Gastrocnemius medialis (tissue), 4 donors: ENCODE results near the gene ATP10D. TPM values are rescaled to one million over a fixed set of nuclear protein-coding genes. Genes with fewer than 3 reads are reported as not detected.

Experiments used
- ATAC-seq, 2 donors: fragments of 150-250 bp; one replicate each; pipeline ENCODE4 v1.9.1; 2016
- DNase-seq, 2 donors: peaks; one replicate each; pipeline ENCODE4 v3.0.0-alpha.2; 2019
- H3K27ac ChIP-seq, 4 donors: fragments of 200-600 bp; sonication (generic); 1 replicate in 1 of 4; 2 replicates in 3 of 4; pipeline ENCODE4 v1.5.1; 2016 to 2018; ENCODE audit warnings: mild to moderate bottlenecking in 2 of 4, moderate library complexity in 1 of 4
- H3K27me3 ChIP-seq, 3 donors: fragments of 200-600 bp; sonication (generic) in 2 of 3; 1 replicate in 1 of 3; 2 replicates in 2 of 3; pipeline versions ENCODE4 v1.5.1 to v1.6.0; 2016 to 2019; ENCODE audit warnings: mild to moderate bottlenecking in 1 of 3, moderate library complexity in 1 of 3
- H3K36me3 ChIP-seq, 2 donors: fragments of 200-600 bp; sonication (generic) in 1 of 2; one replicate each; pipeline ENCODE4 v1.5.1; 2017 to 2018
- H3K4me1 ChIP-seq, 2 donors: fragments of 200-600 bp; sonication (generic) in 1 of 2; one replicate each; pipeline ENCODE4 v1.5.1; 2016 to 2017; ENCODE audit warnings: mild to moderate bottlenecking in 2 of 2
- H3K4me3 ChIP-seq, 4 donors: fragments of 200-600 bp; sonication (generic) in 3 of 4; 1 replicate in 1 of 4; 2 replicates in 3 of 4; pipeline ENCODE4 v1.5.1; 2016 to 2019; ENCODE audit warnings: mild to moderate bottlenecking in 2 of 4
- H3K9me3 ChIP-seq, 3 donors: fragments of 200-600 bp; sonication (generic) in 2 of 3; 1 replicate in 1 of 3; 2 replicates in 2 of 3; pipeline ENCODE4 v1.5.1; 2016 to 2019
- CTCF ChIP-seq, 5 experiments: fragments of 450-650 bp in 3 of 5; fragments of 200-600 bp in 2 of 5; sonication (generic) in 2 of 5; IDR thresholded peaks in 4 of 5; conservative IDR thresholded peaks in 1 of 5; 1 replicate in 4 of 5; 2 replicates in 1 of 5; pipeline ENCODE4 v1.5.1; 2016 to 2019; ENCODE audit warnings: antibody characterized with exemption in 5 of 5, mild to moderate bottlenecking in 3 of 5, moderate library complexity in 3 of 5
- POLR2A ChIP-seq, 2 donors: fragments of 450-650 bp; IDR thresholded peaks; one replicate each; pipeline ENCODE4 v1.6.1; 2017; ENCODE audit warnings: antibody characterized with exemption in 2 of 2, mild to moderate bottlenecking in 2 of 2, moderate library complexity in 2 of 2
- in situ Hi-C, 4 donors: fragments of 200-750 bp; cut with MboI; loops; one replicate each; pipeline versions ENCODE4 v1.15.0 to v1.8.0; 2017; ENCODE audit warnings: low sequenced_read_pairs in 4 of 4
- intact Hi-C: fragments of 100-400 bp; cut with DNase I; formaldehyde crosslinking; loops from one replicate; pipeline ENCODE4 v1.15.1; 2023; ENCODE audit warnings: low total_unique reads
- total RNA-seq, 4 donors: library from RNA; depleted of rRNA; stranded (reverse); fragments of >200 nt; gene quantifications; one replicate each; pipeline versions ENCODE4 v1.1.0 to v1.2.3, GENCODE V29; 2016

The ATP10D gene
- total RNA-seq, 4 donors from 2014 or later, result 1.5 to 3.2 (median 2.8) TPM

DNA sequence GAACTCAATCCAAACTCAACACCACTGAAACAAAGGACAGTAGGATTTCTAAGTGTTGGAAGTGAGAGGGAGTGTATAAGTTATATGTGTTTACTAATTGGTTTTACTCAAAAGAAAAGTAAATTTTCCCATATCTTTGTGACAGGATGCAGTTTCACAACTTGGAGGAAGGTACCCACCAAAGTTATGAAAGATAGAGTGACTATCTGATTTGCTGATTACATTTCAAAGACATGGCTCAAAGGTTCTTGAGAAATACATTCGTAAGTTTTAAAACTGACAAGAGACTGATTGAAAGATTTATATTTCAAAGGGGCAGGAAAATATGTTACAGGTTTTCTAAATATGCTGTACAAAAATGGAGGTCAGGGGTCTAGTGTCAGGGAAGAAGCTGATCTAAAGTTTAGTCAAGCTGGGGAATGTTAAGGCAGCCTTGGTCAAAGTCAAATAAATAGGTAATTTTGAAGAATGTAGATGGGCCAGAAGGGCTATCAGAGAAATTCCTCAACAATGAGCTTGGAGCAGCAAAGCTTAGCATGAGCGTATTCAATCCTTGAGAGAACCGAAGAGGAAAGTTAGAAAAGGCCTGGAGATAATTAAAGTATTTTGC, 11.8 kb upstream of the ATP10D start:
- no peaks in the 10 kb centered on the region for H3K9me3 ChIP-seq
- no peak for DNase-seq
- in situ Hi-C loops (loop anchor here in 1 of 4 donors (25.0 kb wide), 1 partner anchor 439 kb away; the partner anchor contains the start of gene NFXL1), intact Hi-C loops (no loop called here)
- H3K4me3 ChIP-seq, result no peak overlapping the region
- no peak for TF ChIP-seq CTCF (IDR thresholded peaks at IDR 0.05 in 4 of 5, conservative IDR thresholded peaks at IDR 0.05 in 1 of 5)
- no peak for TF ChIP-seq POLR2A (IDR thresholded peaks at IDR 0.05)
- no peak for ATAC-seq
- no peaks in the 10 kb centered on the region for H3K4me1 ChIP-seq
- H3K27ac ChIP-seq, result no peak overlapping the region
- no peaks in the 10 kb centered on the region for H3K36me3 ChIP-seq
- H3K27me3 ChIP-seq, result no peaks in the 10 kb centered on the region

DNA sequence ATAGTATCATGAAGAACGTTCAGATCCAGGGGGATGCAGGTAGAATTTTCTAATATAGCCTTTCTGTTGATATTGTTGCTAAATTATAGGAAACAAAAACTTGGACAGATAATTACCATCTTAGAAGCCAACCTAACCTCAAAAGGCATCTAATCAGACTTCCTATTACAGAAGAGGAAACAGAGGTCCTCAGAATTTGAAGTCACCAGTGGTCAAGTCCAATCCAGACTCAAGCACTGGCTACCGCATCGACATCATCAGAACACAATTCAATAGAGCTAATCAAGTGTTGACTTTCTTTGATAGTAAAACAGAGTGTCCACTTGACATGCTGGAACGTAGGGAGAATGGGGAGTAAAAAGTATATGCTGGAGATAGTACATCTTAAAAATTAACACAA, 10.3 kb upstream of the ATP10D start:
- in situ Hi-C loops, result loop anchor here in 1 of 4 donors (25.0 kb wide), 1 partner anchor 438 kb away; the partner anchor contains the start of gene NFXL1
- ATAC-seq (no peak), DNase-seq (no peak)
- no peaks in the 10 kb centered on the region for H3K27me3 ChIP-seq
- H3K27ac ChIP-seq, result no peak overlapping the region
- intact Hi-C loops, result no loop called here
- no peak for TF ChIP-seq POLR2A (IDR thresholded peaks at IDR 0.05)
- no peak for TF ChIP-seq CTCF (IDR thresholded peaks at IDR 0.05 in 4 of 5, conservative IDR thresholded peaks at IDR 0.05 in 1 of 5)
- no peaks in the 10 kb centered on the region for H3K36me3 ChIP-seq
- H3K4me3 ChIP-seq, result no peak overlapping the region
- no peaks in the 10 kb centered on the region for H3K4me1 ChIP-seq
- H3K9me3 ChIP-seq, result no peaks in the 10 kb centered on the region

DNA sequence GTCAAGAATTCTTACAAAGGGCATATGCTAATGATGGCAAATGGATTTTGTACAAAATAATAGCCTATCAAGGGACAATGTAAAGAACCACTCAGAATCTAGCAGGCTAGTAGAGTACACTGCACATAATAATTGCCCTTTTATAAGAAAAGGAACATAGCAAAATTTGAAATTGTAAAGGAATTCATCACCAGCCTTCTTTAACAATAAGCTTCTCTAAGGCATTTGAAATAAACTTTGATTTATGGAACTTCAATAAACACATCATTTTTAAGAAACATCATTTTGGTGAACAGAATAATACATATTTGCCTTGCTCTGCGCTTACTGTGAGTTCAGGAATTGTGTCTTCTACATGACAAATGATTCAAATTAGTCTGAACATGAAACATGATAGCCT, 9.7 kb upstream of the ATP10D start:
- in situ Hi-C loops (no loop called here), intact Hi-C loops (no loop called here)
- no peak overlapping the region for H3K27ac ChIP-seq
- no peak for TF ChIP-seq POLR2A (IDR thresholded peaks at IDR 0.05)
- DNase-seq (no peak), ATAC-seq (no peak)
- no peaks in the 10 kb centered on the region for H3K36me3 ChIP-seq
- no peaks in the 10 kb centered on the region for H3K9me3 ChIP-seq
- no peaks in the 10 kb centered on the region for H3K4me1 ChIP-seq
- H3K27me3 ChIP-seq, result no peaks in the 10 kb centered on the region
- no peak overlapping the region for H3K4me3 ChIP-seq

- no peak for ATAC-seq
- DNase-seq, result no peak
- H3K36me3 ChIP-seq, result no peaks in the 10 kb centered on the region
- TF ChIP-seq CTCF (IDR thresholded peaks at IDR 0.05 in 4 of 5, conservative IDR thresholded peaks at IDR 0.05 in 1 of 5), result no peak
- TF ChIP-seq POLR2A (IDR thresholded peaks at IDR 0.05), result no peak
- no peaks in the 10 kb centered on the region for H3K4me1 ChIP-seq
- H3K9me3 ChIP-seq, result no peaks in the 10 kb centered on the region
- H3K27me3 ChIP-seq, result no peaks in the 10 kb centered on the region
- intact Hi-C loops, result no loop called here
- H3K27ac ChIP-seq, result no peak overlapping the region
- in situ Hi-C loops, result no loop called here
- no peak overlapping the region for H3K4me3 ChIP-seq
These were observed 6.3 kb upstream of the ATP10D start for GRCh38 chr4:47478804-47479203.

DNA sequence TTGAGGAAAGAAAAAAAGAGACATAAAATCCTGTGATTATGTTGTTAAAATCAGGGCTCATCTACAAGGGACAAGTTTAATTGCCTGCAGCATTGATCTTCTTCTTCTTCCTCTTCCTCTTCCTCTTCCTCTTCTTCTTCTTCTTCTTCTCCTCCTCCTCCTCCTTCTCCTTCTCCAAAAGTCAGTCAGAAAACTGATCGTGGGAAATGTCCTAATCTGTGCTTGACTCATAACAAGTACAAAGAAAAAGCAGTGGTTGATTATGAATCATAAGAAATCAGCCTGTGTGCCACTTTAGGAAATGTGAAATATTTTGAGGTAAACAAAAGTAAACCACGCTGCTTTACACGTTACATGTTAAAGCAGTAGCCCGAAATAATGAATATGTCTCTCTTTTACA, 2.7 kb upstream of the ATP10D start:
- H3K4me3 ChIP-seq, result no peak overlapping the region
- no peaks in the 10 kb centered on the region for H3K27me3 ChIP-seq
- DNase-seq (no peak), ATAC-seq (no peak)
- intact Hi-C loops, result no loop called here
- no peaks in the 10 kb centered on the region for H3K36me3 ChIP-seq
- H3K4me1 ChIP-seq, result peaks cover 0 to 5% of the 10 kb centered on the region in 2 donors
- H3K9me3 ChIP-seq, result no peaks in the 10 kb centered on the region
- no peak overlapping the region for H3K27ac ChIP-seq
- TF ChIP-seq CTCF (IDR thresholded peaks at IDR 0.05 in 4 of 5, conservative IDR thresholded peaks at IDR 0.05 in 1 of 5), result no peak
- no peak for TF ChIP-seq POLR2A (IDR thresholded peaks at IDR 0.05)
- in situ Hi-C loops, result no loop called here
